Glutamatergic neuron (in vitro differentiated cells): Measurements from ENCODE around the gene RPS10. TPM values are rescaled to one million over a fixed set of nuclear protein-coding genes. Genes with fewer than 3 reads are reported as not detected.
A peak's percentile ranks its signal among the peaks of the same experiment; 100 is the strongest.

Experiments used
- DNase-seq: peaks from one replicate; pipeline ENCODE4 v3.0.0; 2022
- H3K27ac Mint-ChIP-seq: one replicate; pipeline ENCODE4 v1.8.0; 2020; ENCODE audit warnings: mild to moderate bottlenecking, mixed read lengths, inconsistent platforms; ENCODE audit not compliant: unreplicated experiment
- H3K27me3 Mint-ChIP-seq: one replicate; pipeline ENCODE4 v1.8.0; 2020; ENCODE audit warnings: mild to moderate bottlenecking, moderate library complexity, mixed read lengths, inconsistent platforms; ENCODE audit not compliant: unreplicated experiment
- H3K36me3 Mint-ChIP-seq: one replicate; pipeline ENCODE4 v1.8.0; 2020; ENCODE audit warnings: mild to moderate bottlenecking, mixed read lengths, inconsistent platforms; ENCODE audit not compliant: unreplicated experiment
- H3K4me1 Mint-ChIP-seq: one replicate; pipeline ENCODE4 v1.8.0; 2020; ENCODE audit warnings: mild to moderate bottlenecking, low read depth, mixed read lengths, inconsistent platforms; ENCODE audit not compliant: unreplicated experiment
- H3K4me3 Mint-ChIP-seq: one replicate; pipeline ENCODE4 v1.8.0; 2020; ENCODE audit warnings: mild to moderate bottlenecking, mixed read lengths, inconsistent platforms; ENCODE audit not compliant: unreplicated experiment
- H3K9me3 Mint-ChIP-seq: one replicate; pipeline ENCODE4 v1.8.0; 2020; ENCODE audit warnings: mild to moderate bottlenecking, moderate library complexity, mixed read lengths, inconsistent platforms; ENCODE audit not compliant: unreplicated experiment
- CTCF ChIP-seq: fragments of 200-600 bp; sonication (generic); IDR thresholded peaks from one replicate; pipeline ENCODE4 v1.5.0; 2021; ENCODE audit not compliant: partially characterized antibody, unreplicated experiment
- total RNA-seq: library from RNA; stranded (reverse); fragmentation: NEBNext Ultra II Directional; extraction: Animal tissue kit (Norgen Biotek cat#: 25700); gene quantifications from one replicate; pipeline ENCODE4 v1.2.1, GENCODE V29; 2021; ENCODE audit not compliant: unreplicated experiment

The RPS10 gene
- total RNA-seq, 1 donor from 2014 or later: 643 TPM

- H3K4me3 Mint-ChIP-seq: peak overlapping the region; percentile 75
- no peak for DNase-seq
- H3K27me3 Mint-ChIP-seq: peaks cover 6% of the 10 kb centered on the region
- no peak overlapping the region for H3K27ac Mint-ChIP-seq
- H3K4me1 Mint-ChIP-seq: peaks cover 3% of the 10 kb centered on the region
- TF ChIP-seq CTCF: no peak
- H3K36me3 Mint-ChIP-seq: peaks cover 5% of the 10 kb centered on the region
- H3K9me3 Mint-ChIP-seq: peaks cover 11% of the 10 kb centered on the region
These were observed 31.9 kb downstream of the RPS10 start for GRCh38 chr6:34393966-34394305.

- Mint-ChIP-seq H3K27ac (peak overlapping the region; percentile 91), H3K4me1 (peaks cover 3% of the 10 kb centered on the region), H3K36me3 (peaks cover 5% of the 10 kb centered on the region), H3K9me3 (peaks cover 11% of the 10 kb centered on the region), H3K4me3 (peak overlapping the region; percentile 90), H3K27me3 (peaks cover 6% of the 10 kb centered on the region)
- TF ChIP-seq CTCF: no peak
- DNase-seq: no peak
These were observed 32.5 kb downstream of the RPS10 start for GRCh38 chr6:34393191-34393965.

GRCh38 chr6:34392497-34393190 is 33.2 kb downstream of the RPS10 start, which contains the start of gene NUDT3:
TSS of gene NUDT3 (minus strand) at chr6:34392669. CDS start at chr6:34392362, 307 bp downstream.
- peak within 1 kb of the TSS; percentile 91 for H3K27ac Mint-ChIP-seq
- H3K9me3 Mint-ChIP-seq: peaks cover 11% of the 10 kb centered on the region
- peaks cover 6% of the 10 kb centered on the region for H3K27me3 Mint-ChIP-seq
- peak; percentile 96 for DNase-seq
- H3K36me3 Mint-ChIP-seq: peaks cover 5% of the 10 kb centered on the region
- peaks cover 4% of the 10 kb centered on the region for H3K4me1 Mint-ChIP-seq
- H3K4me3 Mint-ChIP-seq: peak within 1 kb of the TSS; percentile 90
- TF ChIP-seq CTCF: peak; percentile 82

- DNase-seq: peak; percentile 72
- Mint-ChIP-seq H3K4me1 (peaks cover 4% of the 10 kb centered on the region), H3K27me3 (peaks cover 6% of the 10 kb centered on the region), H3K9me3 (peaks cover 11% of the 10 kb centered on the region), H3K27ac (no peak overlapping the region), H3K36me3 (peaks cover 5% of the 10 kb centered on the region), H3K4me3 (no peak overlapping the region)
- TF ChIP-seq CTCF: no peak
These were observed 33.9 kb downstream of the RPS10 start for GRCh38 chr6:34391786-34392496.
